Activated B cell treated with CpG ODN at 0.5 μM for 24 hours (primary cell): ENCODE data around the gene FBXL4. TPM values are rescaled to one million over a fixed set of nuclear protein-coding genes. Genes with fewer than 3 reads are reported as not detected.

Experiments used
- ATAC-seq: fragments of 200-7000 bp; cut with Tn5 transposase; one replicate; pipeline ENCODE4 v1.10.0; 2021; ENCODE audit warnings: low read depth, mild to moderate bottlenecking, moderate library complexity
- CTCF ChIA-PET: fragments of 350-600 bp; sonication (Branson Sonifier 250); formaldehyde crosslinking; loops from one replicate; lab custom pipeline; 2021; ENCODE audit warnings: antibody characterized with exemption; lab: Charles Lee
- POLR2A ChIA-PET: fragments of 350-600 bp; sonication (Branson Sonifier 250); formaldehyde crosslinking; loops from one replicate; lab custom pipeline; 2021; ENCODE audit warnings: antibody characterized with exemption; lab: Charles Lee
- DNase-seq: peaks from one replicate; pipeline ENCODE4 v3.0.0; 2022
- H3K27ac Mint-ChIP-seq: one replicate; pipeline ENCODE4 v1.8.0; 2020; ENCODE audit warnings: mixed read lengths
- H3K27me3 Mint-ChIP-seq: one replicate; pipeline ENCODE4 v1.8.0; 2021; ENCODE audit warnings: mixed read lengths
- H3K36me3 Mint-ChIP-seq: one replicate; pipeline ENCODE4 v1.8.0; 2021; ENCODE audit warnings: low read depth, mixed read lengths
- H3K4me1 Mint-ChIP-seq: one replicate; pipeline ENCODE4 v1.8.0; 2021; ENCODE audit warnings: mixed read lengths
- H3K4me3 Mint-ChIP-seq: one replicate; pipeline ENCODE4 v1.8.0; 2020; ENCODE audit warnings: mild to moderate bottlenecking, mixed read lengths
- H3K9me3 Mint-ChIP-seq: one replicate; pipeline ENCODE4 v1.8.0; 2020; ENCODE audit warnings: mixed read lengths
- CTCF ChIP-seq: fragments of 200-600 bp; IDR thresholded peaks from one replicate; pipeline ENCODE4 v1.8.0; 2022; ENCODE audit warnings: antibody characterized with exemption, mild to moderate bottlenecking
- intact Hi-C: fragments of 100-400 bp; cut with micrococcal nuclease; formaldehyde crosslinking; loops from one replicate; pipeline ENCODE4 v1.15.1; 2024
- total RNA-seq: library from RNA; stranded (reverse); gene quantifications from 2 replicates; pipeline ENCODE4 v1.2.3, GENCODE V29; 2022

FBXL4 gene
- total RNA-seq, 1 donor from 2014 or later = 10.8 TPM

DNA sequence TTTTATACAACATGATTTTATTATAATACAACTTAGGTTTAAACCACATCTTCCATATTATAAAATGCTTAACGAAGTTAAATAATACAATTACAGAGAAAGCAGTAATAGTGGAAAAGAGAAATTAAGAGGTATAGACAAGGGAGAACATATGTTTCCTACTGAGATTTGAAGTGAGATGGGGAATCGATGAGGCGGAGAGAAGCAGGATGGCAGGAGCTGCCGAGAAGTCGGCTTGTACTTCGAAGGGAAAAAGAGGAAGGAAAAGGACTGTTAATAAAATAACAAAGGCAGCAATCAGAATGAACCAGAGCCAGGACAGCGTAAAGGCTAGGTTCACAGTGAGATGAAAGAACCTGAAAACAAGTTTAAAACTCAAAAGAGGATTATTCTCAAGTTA is 15.4 kb downstream of the FBXL4 start:
- intact Hi-C loops = no loop called here
- Mint-ChIP-seq H3K4me3 (peak overlapping the region; percentile 44), H3K4me1 (peaks cover 50% of the 10 kb centered on the region), H3K27ac (no peak overlapping the region), H3K36me3 (peaks cover 33% of the 10 kb centered on the region), H3K27me3 (no peaks in the 10 kb centered on the region), H3K9me3 (no peaks in the 10 kb centered on the region)
- no peak for TF ChIP-seq CTCF
- POLR2A ChIA-PET = no interaction called here
- CTCF ChIA-PET = no interaction called here
- ATAC-seq (peak; percentile 31), DNase-seq (no peak)

- no peaks in the 10 kb centered on the region for H3K9me3 Mint-ChIP-seq
- no peaks in the 10 kb centered on the region for H3K27me3 Mint-ChIP-seq
- no peak for DNase-seq
- POLR2A ChIA-PET = no interaction called here
- no peak for ATAC-seq
- H3K4me3 Mint-ChIP-seq = no peak overlapping the region
- H3K4me1 Mint-ChIP-seq = peaks cover 50% of the 10 kb centered on the region
- intact Hi-C loops = no loop called here
- CTCF ChIA-PET = no interaction called here
- H3K27ac Mint-ChIP-seq = no peak overlapping the region
- no peak for TF ChIP-seq CTCF
- H3K36me3 Mint-ChIP-seq = peaks cover 36% of the 10 kb centered on the region
These were observed 16.1 kb downstream of the FBXL4 start for GRCh38 chr6:98931696-98932095.

DNA sequence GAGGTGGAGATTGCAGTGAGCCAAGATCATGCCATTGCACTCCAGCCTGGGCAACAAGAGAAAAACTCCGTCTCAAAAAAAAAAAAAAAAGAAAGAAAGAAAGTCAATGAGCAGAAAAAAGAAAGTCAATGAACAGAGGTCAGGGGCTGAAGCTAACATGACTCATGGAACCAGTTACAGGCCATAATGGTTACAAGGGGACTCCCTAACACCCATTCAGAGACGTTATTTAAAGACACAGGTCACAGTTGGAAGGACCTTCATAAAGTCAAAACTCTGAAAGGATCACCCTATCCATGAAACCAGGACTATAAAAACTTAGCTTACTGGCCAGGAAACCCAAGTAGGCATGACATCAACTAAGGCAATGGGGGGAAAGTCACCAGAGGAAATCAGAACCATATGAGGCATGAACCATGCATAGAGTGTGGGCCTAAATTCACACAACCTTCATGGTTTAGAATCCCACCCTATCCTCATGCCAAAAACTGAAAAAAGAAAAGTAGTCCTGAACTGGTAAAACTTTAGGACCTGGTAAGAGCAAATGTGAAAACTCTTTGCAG is 18.2 kb downstream of the FBXL4 start:
- peaks cover 51% of the 10 kb centered on the region for H3K4me1 Mint-ChIP-seq
- H3K27ac Mint-ChIP-seq = no peak overlapping the region
- CTCF ChIA-PET = no interaction called here
- no peak overlapping the region for H3K4me3 Mint-ChIP-seq
- DNase-seq (no peak), ATAC-seq (no peak)
- TF ChIP-seq CTCF = no peak
- no peaks in the 10 kb centered on the region for H3K27me3 Mint-ChIP-seq
- POLR2A ChIA-PET = no interaction called here
- peaks cover 48% of the 10 kb centered on the region for H3K36me3 Mint-ChIP-seq
- intact Hi-C loops = no loop called here
- H3K9me3 Mint-ChIP-seq = no peaks in the 10 kb centered on the region

GRCh38 chr6:98928688-98929087 is 19.1 kb downstream of the FBXL4 start:
- Mint-ChIP-seq H3K4me1 (peaks cover 46% of the 10 kb centered on the region), H3K27me3 (no peaks in the 10 kb centered on the region), H3K4me3 (no peak overlapping the region), H3K9me3 (no peaks in the 10 kb centered on the region), H3K27ac (no peak overlapping the region), H3K36me3 (peaks cover 42% of the 10 kb centered on the region)
- intact Hi-C loops = no loop called here
- no peak for DNase-seq
- CTCF ChIA-PET = no interaction called here
- no peak for ATAC-seq
- POLR2A ChIA-PET = no interaction called here
- no peak for TF ChIP-seq CTCF

DNA sequence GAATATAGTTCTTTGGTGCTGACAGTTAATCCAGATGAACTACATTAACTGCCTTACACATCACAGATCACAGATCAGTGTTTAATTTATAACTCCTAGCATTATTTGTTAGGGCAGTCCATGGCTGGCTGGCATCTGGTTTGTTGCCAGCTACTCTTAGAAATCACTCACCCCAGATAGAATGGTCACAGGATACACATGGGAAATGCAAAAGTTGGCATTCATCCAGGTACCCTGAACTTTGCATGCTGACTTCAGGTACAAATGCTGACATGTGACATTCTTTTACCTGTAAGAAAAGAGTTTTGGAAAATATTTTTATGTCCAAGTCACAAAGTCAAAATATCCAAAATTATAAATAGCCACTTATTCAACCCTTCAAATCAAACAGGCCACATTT is 20.2 kb downstream of the FBXL4 start:
- no peak overlapping the region for H3K4me3 Mint-ChIP-seq
- no peak overlapping the region for H3K27ac Mint-ChIP-seq
- ATAC-seq (no peak), DNase-seq (no peak)
- H3K36me3 Mint-ChIP-seq = peaks cover 44% of the 10 kb centered on the region
- intact Hi-C loops = no loop called here
- POLR2A ChIA-PET = no interaction called here
- CTCF ChIA-PET = no interaction called here
- H3K9me3 Mint-ChIP-seq = no peaks in the 10 kb centered on the region
- H3K27me3 Mint-ChIP-seq = no peaks in the 10 kb centered on the region
- H3K4me1 Mint-ChIP-seq = peaks cover 34% of the 10 kb centered on the region
- TF ChIP-seq CTCF = no peak
